H1 (cell line): Measurements from ENCODE around the gene RAB14. TPM values are rescaled to one million over a fixed set of nuclear protein-coding genes. Genes with fewer than 3 reads are reported as not detected.

ENCODE experiments used
- ATF3 ChIP-seq: IDR thresholded peaks from 2 replicates; pipeline ENCODE4 v1.6.1; 2011; ENCODE audit warnings: low read depth, mild to moderate bottlenecking, low read length; ENCODE audit not compliant: insufficient read depth
- KDM4A ChIP-seq: IDR thresholded peaks from one replicate; pipeline ENCODE4 v1.7.1; 2012; ENCODE audit warnings: low read depth, mild to moderate bottlenecking, moderate library complexity, low read length, inconsistent platforms; ENCODE audit not compliant: severe bottlenecking
- PHF8 ChIP-seq: fragments of 200-600 bp; sonication (generic); conservative IDR thresholded peaks from 2 replicates; pipeline ENCODE4 v1.7.1; 2012; ENCODE audit warnings: low read depth, mild to moderate bottlenecking, inconsistent platforms, low read length, moderate library complexity
- TCF12 ChIP-seq: IDR thresholded peaks from 2 replicates; pipeline ENCODE4 v1.6.1; 2011; ENCODE audit warnings: low read depth, mild to moderate bottlenecking, low read length
- polyA plus RNA-seq, 7 experiments: library from polyadenylated mRNA; depleted of rRNA in 3 of 7; stranded (reverse) in 5 of 7; unstranded in 2 of 7; fragments of >200 nt in 5 of 7; fragments of 200-250 nt in 2 of 7; gene quantifications; 1 replicate in 5 of 7; 2 replicates in 1 of 7; 4 replicates in 1 of 7; pipeline versions ENCODE4 v1.2.1 to v1.2.3, GENCODE V29; 2011 to 2013; ENCODE audit warnings: missing spikeins in 2 of 7, mixed read lengths in 2 of 7
- total RNA-seq: library from RNA; stranded (reverse); fragmentation: NEBNext Ultra II Directional; extraction: Animal tissue kit (Norgen Biotek cat#: 25700); gene quantifications from 2 replicates; pipeline ENCODE4 v1.2.1, GENCODE V29; 2021

The RAB14 gene
- total and polyA plus RNA-seq, 2 of the 8 experiments (the other 6 are each of a cell fraction or from before 2014, with no cell fraction given): 9.1 to 44.8 TPM

GRCh38 chr9:121230256-121230655 lies 28.6 kb upstream of the RAB14 start (continued):
- TF ChIP-seq ATF3: no peak
- TF ChIP-seq KDM4A: no peak
- TF ChIP-seq PHF8: no peak
- TF ChIP-seq TCF12: no peak
